Gastrocnemius medialis (tissue), 4 donors: Measurements from ENCODE around the gene OXA1L. TPM values are rescaled to one million over a fixed set of nuclear protein-coding genes. Genes with fewer than 3 reads are reported as not detected.
"Not testable (repeated sequence)": the region's sequence is repeated elsewhere in the genome, so short reads cannot be mapped to it uniquely, and the experiment has no call there.

Source experiments
- ATAC-seq, 2 donors: fragments of 150-250 bp; one replicate each; pipeline ENCODE4 v1.9.1; 2016
- DNase-seq, 2 donors: peaks; one replicate each; pipeline ENCODE4 v3.0.0-alpha.2; 2019
- H3K27ac ChIP-seq, 4 donors: fragments of 200-600 bp; sonication (generic); 1 replicate in 1 of 4; 2 replicates in 3 of 4; pipeline ENCODE4 v1.5.1; 2016 to 2018; ENCODE audit warnings: mild to moderate bottlenecking in 2 of 4, moderate library complexity in 1 of 4
- H3K27me3 ChIP-seq, 3 donors: fragments of 200-600 bp; sonication (generic) in 2 of 3; 1 replicate in 1 of 3; 2 replicates in 2 of 3; pipeline versions ENCODE4 v1.5.1 to v1.6.0; 2016 to 2019; ENCODE audit warnings: mild to moderate bottlenecking in 1 of 3, moderate library complexity in 1 of 3
- H3K36me3 ChIP-seq, 2 donors: fragments of 200-600 bp; sonication (generic) in 1 of 2; one replicate each; pipeline ENCODE4 v1.5.1; 2017 to 2018
- H3K4me1 ChIP-seq, 2 donors: fragments of 200-600 bp; sonication (generic) in 1 of 2; one replicate each; pipeline ENCODE4 v1.5.1; 2016 to 2017; ENCODE audit warnings: mild to moderate bottlenecking in 2 of 2
- H3K4me3 ChIP-seq, 4 donors: fragments of 200-600 bp; sonication (generic) in 3 of 4; 1 replicate in 1 of 4; 2 replicates in 3 of 4; pipeline ENCODE4 v1.5.1; 2016 to 2019; ENCODE audit warnings: mild to moderate bottlenecking in 2 of 4
- H3K9me3 ChIP-seq, 3 donors: fragments of 200-600 bp; sonication (generic) in 2 of 3; 1 replicate in 1 of 3; 2 replicates in 2 of 3; pipeline ENCODE4 v1.5.1; 2016 to 2019
- POLR2A ChIP-seq, 2 donors: fragments of 450-650 bp; IDR thresholded peaks; one replicate each; pipeline ENCODE4 v1.6.1; 2017; ENCODE audit warnings: antibody characterized with exemption in 2 of 2, mild to moderate bottlenecking in 2 of 2, moderate library complexity in 2 of 2
- in situ Hi-C, 4 donors: fragments of 200-750 bp; cut with MboI; loops; one replicate each; pipeline versions ENCODE4 v1.15.0 to v1.8.0; 2017; ENCODE audit warnings: low sequenced_read_pairs in 4 of 4
- intact Hi-C: fragments of 100-400 bp; cut with DNase I; formaldehyde crosslinking; loops from one replicate; pipeline ENCODE4 v1.15.1; 2023; ENCODE audit warnings: low total_unique reads
- total RNA-seq, 4 donors: library from RNA; depleted of rRNA; stranded (reverse); fragments of >200 nt; gene quantifications; one replicate each; pipeline versions ENCODE4 v1.1.0 to v1.2.3, GENCODE V29; 2016
- TF ChIP-seq, protein P1 (sequence below), 5 experiments: fragments of 450-650 bp in 3 of 5; fragments of 200-600 bp in 2 of 5; sonication (generic) in 2 of 5; IDR thresholded peaks in 4 of 5; conservative IDR thresholded peaks in 1 of 5; 1 replicate in 4 of 5; 2 replicates in 1 of 5; pipeline ENCODE4 v1.5.1; 2016 to 2019; ENCODE audit warnings: antibody characterized with exemption in 5 of 5, mild to moderate bottlenecking in 3 of 5, moderate library complexity in 3 of 5

Gene OXA1L
- total RNA-seq, 4 donors from 2014 or later: 83.5 to 135 (median 114) TPM

GRCh38 chr14:22772725-22773124 is 6.2 kb downstream of the OXA1L start:
- intact Hi-C loops (no loop called here), in situ Hi-C loops (no loop called here)
- Histone ChIP-seq H3K27ac (no peak overlapping the region), H3K27me3 (no peaks in the 10 kb centered on the region), H3K4me3 (no peak overlapping the region), H3K36me3 (peaks cover 0 to 58% of the 10 kb centered on the region in 2 donors), H3K4me1 (peaks cover 4 to 8% of the 10 kb centered on the region in 2 donors), H3K9me3 (no peaks in the 10 kb centered on the region)
- no peak for ATAC-seq
- no peak for DNase-seq
- TF ChIP-seq, protein P1, sequence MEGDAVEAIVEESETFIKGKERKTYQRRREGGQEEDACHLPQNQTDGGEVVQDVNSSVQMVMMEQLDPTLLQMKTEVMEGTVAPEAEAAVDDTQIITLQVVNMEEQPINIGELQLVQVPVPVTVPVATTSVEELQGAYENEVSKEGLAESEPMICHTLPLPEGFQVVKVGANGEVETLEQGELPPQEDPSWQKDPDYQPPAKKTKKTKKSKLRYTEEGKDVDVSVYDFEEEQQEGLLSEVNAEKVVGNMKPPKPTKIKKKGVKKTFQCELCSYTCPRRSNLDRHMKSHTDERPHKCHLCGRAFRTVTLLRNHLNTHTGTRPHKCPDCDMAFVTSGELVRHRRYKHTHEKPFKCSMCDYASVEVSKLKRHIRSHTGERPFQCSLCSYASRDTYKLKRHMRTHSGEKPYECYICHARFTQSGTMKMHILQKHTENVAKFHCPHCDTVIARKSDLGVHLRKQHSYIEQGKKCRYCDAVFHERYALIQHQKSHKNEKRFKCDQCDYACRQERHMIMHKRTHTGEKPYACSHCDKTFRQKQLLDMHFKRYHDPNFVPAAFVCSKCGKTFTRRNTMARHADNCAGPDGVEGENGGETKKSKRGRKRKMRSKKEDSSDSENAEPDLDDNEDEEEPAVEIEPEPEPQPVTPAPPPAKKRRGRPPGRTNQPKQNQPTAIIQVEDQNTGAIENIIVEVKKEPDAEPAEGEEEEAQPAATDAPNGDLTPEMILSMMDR (IDR thresholded peaks at IDR 0.05 in 4 of 5, conservative IDR thresholded peaks at IDR 0.05 in 1 of 5): no peak
- no peak for TF ChIP-seq POLR2A (IDR thresholded peaks at IDR 0.05)

DNA sequence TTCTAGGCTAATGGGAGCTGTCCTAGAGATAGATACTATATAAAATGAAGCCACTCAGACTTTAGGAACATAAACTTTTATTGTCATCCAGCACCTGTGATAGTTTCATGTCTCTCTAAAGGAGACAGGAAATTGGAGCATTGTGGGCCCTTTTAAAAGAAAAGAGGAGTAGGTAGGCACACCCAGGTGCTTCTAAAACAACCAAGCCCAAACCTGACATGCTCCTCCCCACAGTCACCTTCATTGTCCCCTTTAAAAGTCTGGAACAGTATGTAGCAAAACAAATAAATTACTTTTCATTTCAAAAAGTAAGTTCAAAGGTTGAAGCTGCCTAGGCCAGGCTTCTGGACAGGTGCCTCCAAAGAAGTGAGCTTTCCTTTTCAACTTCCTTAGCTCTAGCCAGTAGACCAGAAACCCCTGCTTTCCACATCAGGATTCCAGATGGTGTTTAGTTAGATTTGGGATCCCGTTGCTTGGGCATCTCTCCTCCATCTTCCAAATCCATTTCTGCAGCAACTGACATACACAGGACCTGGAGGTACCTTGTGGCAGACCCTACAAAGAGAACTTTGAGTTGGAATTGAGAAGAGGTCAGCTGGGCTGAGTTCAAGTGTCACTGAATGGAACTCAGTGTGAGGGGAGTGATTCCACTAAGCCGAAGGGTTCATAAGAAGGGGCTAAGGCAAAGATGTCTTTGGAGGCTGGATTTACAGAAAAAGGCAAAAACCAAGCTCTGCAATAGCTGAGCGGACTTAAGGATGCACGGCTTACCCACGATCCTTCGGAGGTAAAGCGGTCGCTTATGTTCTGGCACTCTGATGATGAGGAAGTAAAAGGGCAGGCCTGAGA is 6.9 kb downstream of the OXA1L start:
- TF ChIP-seq, protein P1 (IDR thresholded peaks at IDR 0.05 in 4 of 5, conservative IDR thresholded peaks at IDR 0.05 in 1 of 5): no peak
- TF ChIP-seq POLR2A (IDR thresholded peaks at IDR 0.05): no peak
- Histone ChIP-seq H3K4me1 (peaks cover 0 to 1% of the 10 kb centered on the region in 2 donors), H3K27me3 (no peaks in the 10 kb centered on the region), H3K27ac (no peak overlapping the region), H3K4me3 (no peak overlapping the region), H3K36me3 (peaks cover 0 to 52% of the 10 kb centered on the region in 2 donors), H3K9me3 (no peaks in the 10 kb centered on the region)
- in situ Hi-C loops (no loop called here), intact Hi-C loops (no loop called here)
- ATAC-seq (no peak), DNase-seq (no peak)

GRCh38 chr14:22774011-22774706 is 7.7 kb downstream of the OXA1L start:
- DNase-seq: no peak
- intact Hi-C loops: no loop called here
- H3K36me3 ChIP-seq: peaks cover 0 to 44% of the 10 kb centered on the region in 2 donors

GRCh38 chr14:22776215-22776614 is 9.7 kb downstream of the OXA1L start:
- Histone ChIP-seq H3K9me3 (no peaks in the 10 kb centered on the region), H3K27me3 (no peaks in the 10 kb centered on the region), H3K36me3 (peaks cover 0 to 23% of the 10 kb centered on the region in 2 donors), H3K4me3 (no peak overlapping the region), H3K4me1 (no peaks in the 10 kb centered on the region), H3K27ac (no peak overlapping the region)
- TF ChIP-seq, protein P1 (IDR thresholded peaks at IDR 0.05 in 4 of 5, conservative IDR thresholded peaks at IDR 0.05 in 1 of 5): no peak
- TF ChIP-seq POLR2A (IDR thresholded peaks at IDR 0.05): no peak
- no peak for DNase-seq
- in situ Hi-C loops (no loop called here), intact Hi-C loops (no loop called here)
- ATAC-seq: no peak

More at GRCh38 chr14:22774011-22774706, 7.7 kb downstream of the OXA1L start:
- Histone ChIP-seq H3K4me1 (no peaks in the 10 kb centered on the region), H3K27me3 (no peaks in the 10 kb centered on the region), H3K27ac (no peak overlapping the region), H3K4me3 (no peak overlapping the region), H3K9me3 (no peaks in the 10 kb centered on the region)
- no peak for ATAC-seq
- TF ChIP-seq, protein P1 (IDR thresholded peaks at IDR 0.05 in 4 of 5, conservative IDR thresholded peaks at IDR 0.05 in 1 of 5): no peak
- TF ChIP-seq POLR2A (IDR thresholded peaks at IDR 0.05): no peak
- in situ Hi-C loops: no loop called here

DNA sequence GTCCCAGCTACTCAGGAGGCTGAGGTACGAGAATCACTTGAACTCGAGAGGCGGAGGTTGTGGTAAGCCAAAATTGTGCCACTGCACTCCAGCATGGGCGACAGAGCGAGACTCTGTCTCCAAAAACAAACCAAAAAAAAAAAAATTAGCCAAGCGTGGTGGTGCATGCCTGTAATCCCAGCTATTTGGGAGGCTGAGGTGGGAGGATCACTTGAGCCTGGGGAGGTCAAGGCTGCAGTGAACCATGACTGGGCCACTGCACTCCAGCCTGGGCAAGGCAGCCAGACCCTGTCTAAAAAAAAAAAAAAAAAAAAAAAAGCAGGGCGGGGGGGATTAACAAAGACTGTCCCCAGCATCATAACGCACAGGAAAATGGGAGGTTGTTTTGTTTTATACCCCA is 10.4 kb downstream of the OXA1L start:
- H3K36me3 ChIP-seq: peaks cover 0 to 17% of the 10 kb centered on the region in 2 donors
- in situ Hi-C loops, H3K4me1 ChIP-seq, intact Hi-C loops, H3K9me3 ChIP-seq, H3K4me3 ChIP-seq, ATAC-seq, H3K27me3 ChIP-seq, DNase-seq, H3K27ac ChIP-seq: not testable (repeated sequence)
